Activated CD8-positive, alpha-beta memory T cell treated with anti-CD3 and anti-CD28 coated beads, Interleukin-2, amount 50 U/mL, for 1 hour (primary cell): ENCODE results near the gene FRMD4A.

Experiments used
- DNase-seq: peaks from one replicate; pipeline ENCODE4 v3.0.0-alpha.2; 2020; ENCODE audit errors: extremely low read depth

FRMD4A gene

GRCh38 chr10:14340051-14340744 lies 9.5 kb upstream of the FRMD4A start:
- no peak for DNase-seq

- no peak for DNase-seq
Measured at GRCh38 chr10:14336736-14337135, 6.0 kb upstream of the FRMD4A start.

GRCh38 chr10:14334771-14335170 lies 4.0 kb upstream of the FRMD4A start:
- DNase-seq, result no peak

- no peak for DNase-seq
Measured at GRCh38 chr10:14333606-14334005, 2.9 kb upstream of the FRMD4A start.

- DNase-seq, result no peak
Measured at GRCh38 chr10:14332903-14333302, 2.2 kb upstream of the FRMD4A start.

- no peak for DNase-seq
Measured at GRCh38 chr10:14329746-14330173, 964 bp downstream of the FRMD4A start.

GRCh38 chr10:14328881-14329672 lies 1.6 kb downstream of the FRMD4A start:
- no peak for DNase-seq

- no peak for DNase-seq
Measured at GRCh38 chr10:14327527-14327926, 3.2 kb downstream of the FRMD4A start.

GRCh38 chr10:14326581-14326980 lies 4.1 kb downstream of the FRMD4A start:
- no peak for DNase-seq

GRCh38 chr10:14325325-14325955 lies 5.3 kb downstream of the FRMD4A start:
- DNase-seq, result no peak

- no peak for DNase-seq
Measured at GRCh38 chr10:14322526-14323188, 8.1 kb downstream of the FRMD4A start.

GRCh38 chr10:14318007-14318406 lies 12.7 kb downstream of the FRMD4A start:
- no peak for DNase-seq

- no peak for DNase-seq
Measured at GRCh38 chr10:14312014-14312413, 18.7 kb downstream of the FRMD4A start.

GRCh38 chr10:14311206-14311957 lies 19.3 kb downstream of the FRMD4A start:
- no peak for DNase-seq

- no peak for DNase-seq
Measured at GRCh38 chr10:14309593-14309992, 21.1 kb downstream of the FRMD4A start.

GRCh38 chr10:14306190-14306589 lies 24.5 kb downstream of the FRMD4A start:
- no peak for DNase-seq

GRCh38 chr10:14304046-14304445 lies 26.7 kb downstream of the FRMD4A start:
- DNase-seq, result no peak

GRCh38 chr10:14302035-14302434 lies 28.7 kb downstream of the FRMD4A start:
- no peak for DNase-seq

- DNase-seq, result no peak
Measured at GRCh38 chr10:14299556-14299955, 31.2 kb downstream of the FRMD4A start.

- DNase-seq, result no peak
Measured at GRCh38 chr10:14296065-14296709, 34.5 kb downstream of the FRMD4A start.
